A549 treated with ZK216348 at 1 μM for 4 hours (cell line): Measurements from ENCODE around the gene OLFML1. TPM values are rescaled to one million over a fixed set of nuclear protein-coding genes. Genes with fewer than 3 reads are reported as not detected.

Experiments used
- total RNA-seq: library from RNA; stranded (reverse); fragments of 200-300 nt; extraction: Qiagen RNA extraction; gene quantifications from 5 replicates; pipeline ENCODE4 v1.2.3, GENCODE V29; 2022; ENCODE audit warnings: low read depth

The OLFML1 gene
- not detected in 5 replicates for total RNA-seq

DNA sequence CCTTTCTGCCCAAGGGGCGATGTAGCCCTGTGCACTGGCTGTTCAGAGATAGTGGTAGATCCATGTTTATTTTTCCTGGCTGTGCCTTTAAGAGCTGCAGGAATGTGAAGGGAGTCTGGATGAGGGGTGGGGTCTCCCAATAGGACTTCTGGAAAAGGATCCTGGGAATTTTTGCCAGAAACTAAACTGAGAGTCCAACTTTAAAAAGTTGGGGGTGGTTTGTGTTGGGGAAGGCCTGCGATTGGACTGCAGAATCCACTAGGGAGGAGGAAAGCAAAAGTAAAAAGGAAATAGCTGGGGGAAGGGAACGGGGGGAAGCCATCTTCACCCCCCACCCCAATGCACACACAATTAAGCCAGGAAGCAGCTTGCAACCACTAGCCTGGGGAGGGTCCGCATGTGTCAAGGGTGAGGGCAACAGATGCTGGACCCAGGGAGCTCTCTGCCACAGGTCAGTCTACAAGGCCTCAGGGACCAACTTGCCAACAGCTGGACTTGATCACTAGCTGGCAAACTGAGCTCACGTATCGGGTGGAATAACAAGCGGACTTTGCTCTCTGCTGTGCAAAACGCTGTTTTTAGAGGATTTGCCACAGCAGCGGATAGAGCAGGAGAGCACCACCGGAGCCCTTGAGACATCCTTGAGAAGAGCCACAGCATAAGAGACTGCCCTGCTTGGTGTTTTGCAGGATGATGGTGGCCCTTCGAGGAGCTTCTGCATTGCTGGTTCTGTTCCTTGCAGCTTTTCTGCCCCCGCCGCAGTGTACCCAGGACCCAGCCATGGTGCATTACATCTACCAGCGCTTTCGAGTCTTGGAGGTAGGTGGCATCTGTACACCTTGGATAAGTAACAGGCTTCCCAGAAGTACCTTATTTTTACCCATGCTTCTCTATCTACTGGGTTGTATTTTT, at the start of gene OLFML1:
Gene OLFML1 (plus strand): TSS at position 321 of the 912 bp plus-strand sequence. CDS start 370 bp downstream, at position 691.

GRCh38 chr11:7513234-7514098, 28.2 kb downstream of the OLFML1 start, which contains the start of gene PPFIBP2:
TSS of gene PPFIBP2 (plus strand) at chr11:7513999. CDS start at chr11:7549476, 35,477 bp downstream.

Other genes with a start within 250 kb of the OLFML1 start
- gene SYT9, start 233.6 kb upstream of the OLFML1 start, total RNA-seq: 0.08 to 0.31 TPM (median 0.21 TPM) in 5 replicates
- 9.4 to 15.9 TPM (median 11.9 TPM) in 5 replicates for gene PPFIBP2, start 28.5 kb downstream of the OLFML1 start, total RNA-seq
- 3.1 to 6.6 TPM (median 3.8 TPM) in 5 replicates for gene CYB5R2, start 188.0 kb downstream of the OLFML1 start, total RNA-seq
- gene OVCH2, start 221.0 kb downstream of the OLFML1 start, total RNA-seq: not detected in 5 replicates